Stimulated activated CD4-positive, alpha-beta T cell treated with anti-CD3 and anti-CD28 coated beads, Interleukin-4, amount 100 ng/mL, for 4 hours (primary cell): ENCODE results near the gene HOXB9.

Source experiments
- DNase-seq, 2 experiments: peaks; one replicate each; pipeline ENCODE4 v3.0.0-alpha.2; 2020

Gene HOXB9

DNA sequence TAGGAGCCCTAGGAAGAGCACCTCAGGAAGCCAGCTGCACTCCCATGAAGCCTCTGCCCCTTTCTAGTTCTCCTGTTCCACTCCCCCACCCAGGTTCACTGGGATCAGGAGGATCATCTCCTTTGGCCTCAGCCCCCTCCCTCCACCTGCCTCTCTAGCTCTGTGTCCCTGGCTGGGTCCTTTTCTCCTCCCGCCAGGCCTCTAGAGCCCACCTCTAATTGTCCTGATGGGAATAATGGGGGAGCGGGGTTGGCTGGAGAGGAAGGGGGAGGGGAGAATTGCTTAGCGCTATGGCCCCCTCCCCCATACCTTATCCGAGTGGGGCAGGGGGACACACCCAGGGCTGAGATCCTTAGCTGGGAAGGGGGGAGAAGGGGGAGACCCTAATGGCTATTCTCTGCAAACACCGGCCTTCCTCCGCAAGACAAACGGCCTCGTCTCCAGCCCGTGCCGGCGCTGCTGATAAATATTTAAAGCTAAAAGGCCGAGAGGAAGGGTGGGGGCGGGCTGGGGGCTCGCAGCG lies 16.3 kb downstream of the HOXB9 start:
- DNase-seq, result no peak

DNA sequence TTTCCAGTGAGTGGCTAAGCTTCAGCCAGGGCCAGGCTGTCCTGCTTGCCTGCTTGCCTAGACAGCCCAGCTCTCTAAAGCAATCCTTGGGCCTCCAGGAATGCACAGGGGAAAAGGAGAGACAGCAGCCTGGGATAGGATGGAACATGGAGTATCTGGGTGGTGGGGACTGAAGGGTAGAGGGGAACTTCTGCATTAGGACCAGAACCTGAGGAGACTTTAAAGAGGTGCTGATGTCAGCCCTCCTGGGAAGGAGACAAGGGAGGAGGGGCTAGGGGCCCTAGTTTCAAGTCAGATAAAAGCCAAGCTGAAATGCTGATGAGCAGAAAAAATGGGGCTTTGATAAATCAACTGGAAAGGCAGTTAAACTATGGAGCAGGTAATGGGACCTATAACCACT lies 17.1 kb downstream of the HOXB9 start:
- no peak for DNase-seq

DNA sequence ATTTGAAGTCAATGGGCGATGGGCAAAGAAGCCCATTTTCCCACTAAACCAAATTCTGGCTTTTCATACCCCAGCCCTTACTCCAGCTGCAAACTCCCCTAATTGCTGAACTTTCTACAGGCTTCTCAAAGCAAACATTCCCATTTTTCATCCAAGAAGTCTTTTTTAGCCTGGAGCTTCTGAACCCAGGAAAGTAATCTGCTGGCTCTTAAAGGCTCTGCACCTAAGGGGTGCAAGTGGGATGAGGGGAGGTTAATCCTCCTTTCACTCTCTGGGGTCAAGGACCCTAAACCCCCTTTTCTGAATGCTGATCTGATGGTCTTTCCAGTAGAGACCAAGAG lies 17.7 kb downstream of the HOXB9 start:
- DNase-seq, result no peak

- no peak for DNase-seq
Measured at GRCh38 chr17:48606892-48607614, 19.1 kb downstream of the HOXB9 start.

- DNase-seq, result no peak
Measured at GRCh38 chr17:48605991-48606891, 19.9 kb downstream of the HOXB9 start.

GRCh38 chr17:48605409-48605919 lies 20.7 kb downstream of the HOXB9 start:
- DNase-seq, result no peak

GRCh38 chr17:48604770-48605329 lies 21.3 kb downstream of the HOXB9 start, which contains the start of gene HOXB6:
Gene HOXB6, minus strand, starts transcription at chr17:48604986. Its CDS starts 6,836 bp downstream, at chr17:48598150.
- no peak for DNase-seq

DNA sequence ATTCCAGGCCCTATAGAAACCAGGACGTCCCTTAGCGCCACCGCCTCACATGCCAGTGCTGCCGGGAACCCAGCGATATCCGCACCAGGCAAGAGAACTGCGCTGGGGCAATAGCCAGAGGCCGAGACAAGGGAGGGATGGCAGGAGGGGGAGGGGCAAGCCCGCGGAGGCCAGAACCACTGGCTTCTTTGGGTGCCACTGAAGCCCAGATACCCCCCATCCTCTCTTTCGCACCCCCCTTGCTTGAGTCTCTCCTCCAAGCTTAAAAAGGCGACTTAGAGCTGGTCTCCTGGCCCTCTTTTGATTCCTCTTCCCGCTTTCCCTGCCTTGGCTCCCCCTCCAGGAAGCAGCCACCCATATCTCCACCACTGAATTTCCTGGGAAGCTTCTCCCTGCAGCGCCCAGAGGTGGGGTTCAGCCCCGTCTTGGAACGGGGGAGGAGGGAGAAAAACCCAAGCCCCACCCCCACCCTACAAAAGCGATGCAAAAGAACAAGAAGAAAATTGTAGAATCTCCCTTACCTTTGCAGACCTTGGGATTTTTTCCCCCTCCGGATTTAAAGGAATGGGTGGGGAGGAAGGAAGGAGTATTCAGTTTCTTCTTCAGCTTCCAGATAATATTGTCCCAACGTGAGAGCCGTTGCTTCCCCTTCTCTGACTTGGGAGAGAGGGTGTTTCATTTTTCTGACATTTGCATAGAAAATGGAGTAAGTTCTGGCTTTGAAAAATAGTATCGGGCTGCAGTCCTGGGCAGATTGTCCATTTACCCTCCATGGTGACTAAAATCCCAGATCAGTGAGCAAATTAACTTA lies 22.0 kb downstream of the HOXB9 start:
- DNase-seq, result no peak

- no peak for DNase-seq
Measured at GRCh38 chr17:48601539-48602425, 24.4 kb downstream of the HOXB9 start.

GRCh38 chr17:48601207-48601538 lies 25.0 kb downstream of the HOXB9 start:
- DNase-seq, result no peak

DNA sequence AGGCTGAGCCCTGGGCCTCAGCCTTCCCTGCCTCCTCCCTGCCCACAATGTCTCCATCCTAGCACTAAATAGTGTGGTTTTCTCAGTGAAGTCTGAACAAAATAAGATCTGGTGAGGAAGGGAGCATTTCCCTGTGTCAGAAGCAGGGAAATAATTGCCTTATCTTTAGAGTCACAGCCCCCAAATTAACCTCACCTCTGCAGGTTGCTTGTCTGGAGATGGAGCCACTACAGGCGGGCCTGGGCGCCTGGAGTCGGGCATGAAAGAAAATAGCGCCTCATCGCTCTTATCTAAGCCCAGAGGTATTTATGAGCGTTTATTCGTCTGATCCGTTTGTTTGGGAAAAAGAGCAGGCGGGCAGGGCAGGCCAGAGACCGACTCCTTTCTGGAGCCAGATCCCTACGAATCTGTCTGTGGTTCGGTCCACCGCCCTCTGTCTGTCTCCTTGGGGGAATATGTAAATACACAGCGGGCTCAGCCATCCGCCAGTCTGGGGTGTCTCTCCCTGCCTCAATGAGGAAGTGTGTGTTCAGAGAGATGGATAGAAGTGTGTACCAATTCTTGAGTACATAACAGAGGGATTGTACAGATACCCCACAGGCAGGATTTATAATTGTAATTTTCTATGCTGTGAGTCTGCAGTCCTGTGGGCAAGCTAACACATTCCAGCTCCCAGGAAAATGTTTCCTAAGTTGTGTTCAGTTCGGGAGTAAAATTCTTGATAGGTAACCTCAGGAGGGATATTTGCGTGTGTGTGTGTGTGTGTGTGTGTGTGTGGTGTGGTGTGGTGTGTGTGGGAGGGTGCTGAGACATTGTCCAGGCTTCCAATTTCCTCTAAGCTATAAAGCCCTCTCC lies 25.7 kb downstream of the HOXB9 start:
- no peak for DNase-seq

DNA sequence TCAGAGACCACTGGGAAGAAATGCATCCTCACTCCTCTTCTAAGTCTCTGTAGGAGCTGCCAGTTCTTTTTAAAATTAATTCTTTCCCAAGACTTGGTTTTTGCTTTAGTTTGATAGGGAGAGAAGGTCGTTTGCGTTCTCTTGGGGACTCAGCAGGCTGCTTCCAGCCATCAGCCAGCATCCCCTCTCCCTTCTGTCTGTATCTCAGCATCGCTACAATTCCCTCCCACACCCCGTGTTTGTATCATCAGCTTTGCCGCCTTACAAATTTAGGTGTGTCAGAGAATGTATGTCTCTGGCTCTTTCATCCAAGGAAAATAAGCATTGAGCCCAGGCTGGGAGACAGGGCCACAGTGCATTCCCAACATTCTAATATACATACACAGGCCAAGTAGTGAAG lies 26.8 kb downstream of the HOXB9 start:
- DNase-seq, result no peak

DNA sequence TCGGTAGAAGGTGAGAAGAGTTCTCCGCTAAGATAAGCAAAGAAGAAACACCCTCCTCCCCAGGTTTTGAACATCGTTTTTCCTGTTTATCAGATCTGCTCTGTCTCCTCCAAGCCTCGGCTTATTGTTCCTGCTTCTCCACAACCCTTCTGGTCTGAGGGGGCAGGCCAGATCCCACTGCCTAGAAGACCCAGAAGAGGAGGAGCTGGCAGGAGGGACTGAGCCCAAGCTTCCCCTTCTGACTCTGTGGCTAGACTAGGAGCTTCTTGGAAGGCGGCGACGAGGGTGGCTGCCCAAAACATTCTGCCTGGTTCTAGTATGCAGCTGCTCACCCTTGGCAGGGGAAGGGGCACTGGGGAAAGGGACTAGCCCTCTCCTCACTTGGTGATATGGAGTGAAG lies 27.4 kb downstream of the HOXB9 start:
- no peak for DNase-seq

- no peak for DNase-seq
Measured at GRCh38 chr17:48597778-48598631, 28.2 kb downstream of the HOXB9 start.

DNA sequence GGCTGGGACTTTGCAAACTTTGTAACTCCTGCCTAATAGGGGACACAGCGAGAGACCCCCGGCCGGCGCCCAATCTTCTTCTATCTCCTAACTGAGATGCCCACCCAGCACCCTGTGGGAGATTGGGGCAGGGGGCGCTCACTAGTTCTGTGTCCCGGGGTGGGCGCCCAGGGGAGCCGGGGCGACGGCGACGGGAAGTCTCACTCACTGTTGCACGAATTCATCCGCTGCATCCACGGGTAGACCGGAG lies 28.7 kb downstream of the HOXB9 start:
- no peak for DNase-seq

DNA sequence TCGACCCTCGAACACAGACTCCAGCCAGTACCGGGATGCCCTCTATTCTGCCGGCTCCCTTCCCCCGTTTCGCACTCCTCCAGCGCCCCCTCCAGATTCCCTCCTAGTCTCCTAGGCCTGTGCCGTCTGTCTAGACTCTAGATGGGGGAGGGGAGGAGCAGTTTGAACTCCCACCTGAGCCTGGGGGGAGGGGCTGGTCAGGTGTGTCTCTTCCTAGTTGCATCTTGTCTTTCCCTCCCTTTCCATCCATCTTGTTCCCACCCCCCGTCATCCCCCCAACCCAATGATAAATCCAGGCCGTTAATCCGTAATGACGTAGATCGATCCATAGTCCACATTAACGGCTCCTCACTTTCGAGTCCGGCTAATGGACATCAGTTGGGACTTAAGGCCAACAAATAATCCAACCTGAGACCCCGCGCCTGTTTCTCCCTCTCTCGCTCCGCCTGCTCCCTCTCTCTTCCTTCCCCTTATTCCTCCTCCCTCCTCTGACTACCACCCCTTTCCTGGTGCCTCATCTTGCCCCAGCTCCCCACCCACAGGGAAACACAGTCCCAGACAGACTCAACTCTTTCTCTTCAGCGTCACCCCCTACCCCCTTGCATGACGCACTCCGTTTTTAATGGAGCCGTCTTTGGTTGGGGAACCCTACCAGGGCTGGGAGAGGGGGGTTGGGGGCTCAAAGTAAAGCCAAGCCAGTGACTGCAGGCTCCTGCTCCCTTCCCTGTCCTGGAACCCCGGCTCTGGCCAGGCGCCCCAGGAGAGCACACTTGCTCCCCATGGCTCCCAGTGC lies 29.2 kb downstream of the HOXB9 start:
- no peak for DNase-seq

DNA sequence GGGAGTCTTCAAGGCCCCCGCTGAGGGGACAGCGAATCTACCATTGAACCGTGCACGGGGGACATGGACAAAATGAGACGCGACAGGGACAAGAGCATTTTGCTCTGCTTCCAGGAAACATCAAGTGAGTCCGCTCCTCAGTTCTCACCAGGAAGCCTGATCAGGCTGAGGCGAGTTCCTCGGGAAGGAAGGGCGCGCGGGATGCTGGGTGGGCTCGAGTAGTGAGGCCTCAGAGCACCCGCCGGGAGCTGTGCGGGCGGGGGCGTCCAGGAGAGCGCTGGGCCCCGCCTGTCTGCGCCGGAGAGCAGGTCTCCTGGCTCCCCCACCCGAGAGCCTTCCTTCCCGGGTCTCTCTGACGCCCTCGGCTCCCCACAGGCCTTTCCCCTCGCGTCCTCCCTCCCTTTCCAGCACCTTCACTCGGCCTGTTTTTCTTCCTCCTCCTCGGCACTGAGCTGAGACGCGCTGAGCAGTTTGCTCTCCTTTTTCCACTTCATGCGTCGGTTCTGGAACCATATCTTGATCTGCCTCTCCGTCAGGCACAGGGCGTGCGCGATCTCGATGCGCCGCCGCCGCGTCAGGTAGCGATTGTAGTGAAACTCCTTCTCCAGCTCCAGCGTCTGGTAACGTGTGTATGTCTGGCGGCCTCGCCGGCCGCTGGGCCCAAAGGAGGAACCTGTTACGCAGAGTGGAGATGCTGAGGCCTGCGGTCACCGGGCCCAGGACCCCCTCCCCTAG lies 30.0 kb downstream of the HOXB9 start:
- no peak for DNase-seq

- DNase-seq, result no peak
Measured at GRCh38 chr17:48595278-48595999, 30.7 kb downstream of the HOXB9 start.
